Measurements from ENCODE around the gene FLYWCH2. TPM values are rescaled to one million over a fixed set of nuclear protein-coding genes. Genes with fewer than 3 reads are reported as not detected.

The FLYWCH2 gene
- total and polyA plus RNA-seq, 2 of the 4 experiments (the other 2 are of a cell fraction): 42.3 to 66.3 TPM

DNA sequence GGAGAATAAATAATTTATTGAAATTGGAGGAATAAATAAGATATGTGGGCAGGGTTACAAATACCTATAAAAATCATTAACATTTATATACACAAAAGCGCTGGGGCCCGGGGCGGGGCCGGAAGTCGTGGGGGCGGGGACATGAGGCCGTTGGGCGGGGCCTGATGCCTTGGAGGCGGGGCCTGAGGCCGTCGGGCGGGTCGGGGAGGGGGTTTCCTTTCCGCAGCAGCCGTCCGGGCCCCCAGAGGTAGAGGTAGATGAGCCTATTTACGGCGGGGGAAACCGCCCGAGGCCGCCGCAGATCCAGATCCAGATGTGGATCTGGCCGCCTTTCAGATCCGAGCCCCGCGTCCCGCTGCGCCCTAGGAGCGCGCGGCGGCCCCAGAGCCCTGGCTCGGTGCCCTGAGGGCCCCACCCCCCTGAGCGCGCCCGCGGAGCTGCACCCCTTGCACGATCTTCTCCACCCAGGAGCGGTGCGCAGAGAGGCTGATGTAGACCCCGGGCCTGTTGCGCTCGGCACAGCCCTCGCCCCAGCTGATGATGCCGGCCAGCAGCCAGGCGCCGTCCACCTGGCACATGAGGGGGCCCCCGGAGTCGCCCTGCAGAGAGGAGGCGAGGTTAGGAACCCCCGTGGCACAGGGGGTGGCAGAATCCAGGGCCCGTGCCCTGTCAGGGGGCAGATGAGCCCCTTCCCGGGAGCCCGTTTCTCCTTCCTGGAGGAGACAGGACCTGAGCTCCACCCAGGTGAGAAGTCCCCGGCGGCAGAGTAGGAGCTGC is 30.1 kb upstream of the FLYWCH2 start:
- H4K20me1 ChIP-seq (ENCODE audit: insufficient read depth, low read length): no peaks in the 10 kb centered on the region
- no peak overlapping the region for H3K9ac ChIP-seq (ENCODE audit: low read depth, low read length)
- no peak overlapping the region for H3K14ac ChIP-seq (replicated peaks; ENCODE audit: low read depth, low read length)
- no peak overlapping the region for H4K8ac ChIP-seq (ENCODE audit: low read depth in 2 of 2, low read length in 2 of 2)
- in situ Hi-C loops (cut with MboI; ENCODE audit: low sequenced_read_pairs): no loop called here
- H3K4me2 ChIP-seq (ENCODE audit: low read depth, low read length): no peak overlapping the region
- H3K4ac ChIP-seq (ENCODE audit: low read depth, low read length): no peak overlapping the region
- ATAC-seq (ENCODE audit: low read depth) (no peak), DNase-seq (no peak)
- intact Hi-C loops (cut with micrococcal nuclease): no loop called here
- no peaks in the 10 kb centered on the region for H3K9me1 ChIP-seq (ENCODE audit: insufficient read depth, low read length)
- H2AK5ac ChIP-seq (ENCODE audit: low read depth, low read length): no peak overlapping the region
- 48% methylated on average over 19 of the region's 56 CpGs; no CpG with 5 or more reads in 1 of the 2 experiments for WGBS, 2 experiments (ENCODE audit: extremely low coverage in 2 of 2, insufficient read length in 1 of 2)
- peaks cover 18% of the 10 kb centered on the region for H3K27me3 ChIP-seq (ENCODE audit: control insufficient read depth, insufficient read depth, low read length)
- peaks cover 5% of the 10 kb centered on the region for H3K9me3 ChIP-seq (ENCODE audit: control insufficient read depth, insufficient read depth, low read length)
- no peak overlapping the region for H3K27ac ChIP-seq (ENCODE audit: insufficient read depth, low read length)
- H2BK15ac ChIP-seq (ENCODE audit: low read depth, low read length): no peak overlapping the region
- H3K4me3 ChIP-seq (ENCODE audit: insufficient read depth, low read depth, low read length): no peak overlapping the region
- H3K4me1 ChIP-seq (ENCODE audit: control insufficient read depth, insufficient read depth, low read length): 0 out of 2 replicates have a peak, but pooled peaks cover 2% of the 10 kb centered on the region
- H2BK20ac ChIP-seq (ENCODE audit: low read depth, low read length): no peak overlapping the region
- H4K5ac ChIP-seq (ENCODE audit: low read depth, low read length): no peak overlapping the region
- dilution Hi-C loops (cut with HindIII; ENCODE audit: low sequenced_read_pairs, unreplicated experiment): no loop called here
- H3K18ac ChIP-seq (ENCODE audit: low read depth, low read length): no peak overlapping the region
- peak overlapping the region; percentile 49 for H2AFZ ChIP-seq (replicated peaks; ENCODE audit: low read length, poor library complexity)
- H2BK120ac ChIP-seq (ENCODE audit: low read depth, low read length): no peak overlapping the region
- ChIA-PET POLR2A (ENCODE audit: unreplicated experiment) (no interaction called here), CTCF (interaction anchor here (1.2 kb wide), 1 partner anchor 15 kb away, joined by 3 read pairs; no protein-coding TSS in a partner anchor)
- no peak overlapping the region for H4K91ac ChIP-seq (ENCODE audit: insufficient read depth, low read depth, low read length)
- no peak overlapping the region for H3K23ac ChIP-seq (ENCODE audit: low read depth, low read length)
- H3K36me3 ChIP-seq (ENCODE audit: control insufficient read depth, insufficient read depth, low read length): no peaks in the 10 kb centered on the region
- H2BK5ac ChIP-seq (ENCODE audit: low read depth, low read length, poor library complexity, severe bottlenecking): no peak overlapping the region
- TF ChIP-seq MAFK (IDR thresholded peaks at IDR 0.05; ENCODE audit: low read depth, low read length): no peak
- H2AK9ac ChIP-seq (replicated peaks; ENCODE audit: low read depth, low read length, poor library complexity): peak overlapping the region; percentile 50
- no peak overlapping the region for H3K56ac ChIP-seq (ENCODE audit: extremely low read depth, insufficient read depth, low read length)
- no TSS peak for BruUV-seq (replicated peaks)
- no peaks in the 10 kb centered on the region for H3K79me1 ChIP-seq (ENCODE audit: low read depth in 1 of 2, low read length in 2 of 2)
